ENCODE results near the gene CNPY1. TPM values are rescaled to one million over a fixed set of nuclear protein-coding genes. Genes with fewer than 3 reads are reported as not detected.
A peak's percentile ranks its signal among the peaks of the same experiment; 100 is the strongest.

Gene CNPY1
- total RNA-seq, 2 experiments from 2014 or later = not detected

DNA sequence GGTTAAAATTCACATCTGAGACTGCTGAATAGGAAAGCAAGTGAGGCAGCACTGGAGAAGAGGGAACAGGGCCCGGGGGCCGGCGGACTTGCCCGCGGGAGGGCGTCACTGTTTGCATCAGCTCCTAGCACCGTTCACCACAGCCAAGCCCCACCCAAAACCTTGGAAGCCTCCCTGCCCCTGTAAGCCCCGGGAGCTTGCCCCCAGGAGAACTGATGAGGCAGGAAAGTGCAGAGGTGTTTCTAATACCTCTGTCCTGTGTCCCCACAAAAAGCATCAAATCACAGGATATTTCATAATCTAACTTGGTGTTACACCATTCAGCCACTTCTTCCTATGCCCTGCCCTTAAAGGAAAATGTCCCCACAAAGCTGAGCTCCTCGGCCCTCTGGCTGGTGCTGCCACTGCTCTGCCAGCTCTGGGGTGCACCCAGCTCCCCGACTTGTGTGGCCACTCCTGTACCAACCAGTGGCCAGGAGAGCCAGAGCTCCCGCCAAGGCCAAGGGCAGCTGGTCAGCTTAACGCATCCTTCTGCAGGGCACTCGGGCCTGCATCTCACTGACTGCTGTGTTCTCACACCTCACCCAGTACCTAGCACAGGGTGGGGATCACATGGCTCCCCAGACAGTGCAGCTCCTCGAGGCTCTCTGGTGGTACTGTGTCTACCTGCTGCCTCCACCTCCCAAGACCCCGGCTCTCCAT lies 47.3 kb upstream of the CNPY1 start:
- no peaks in the 10 kb centered on the region for H3K36me3 Mint-ChIP-seq (ENCODE audit: low read depth)
- no peak overlapping the region for H3K27ac Mint-ChIP-seq
- ChIA-PET CTCF (no interaction called here), POLR2A (interaction anchor here (0.6 kb wide), 1 partner anchor 174 kb away, joined by 3 read pairs; no protein-coding TSS in a partner anchor)
- DNase-seq (no peak), ATAC-seq (ENCODE audit: poor library complexity) (no peak)
- intact Hi-C loops (cut with DNase I, micrococcal nuclease) = no loop called here
- no peak overlapping the region for H3K4me3 Mint-ChIP-seq
- no peak overlapping the region for H3K27ac ChIP-seq (ENCODE audit: low read depth in 1 of 2, low read length in 2 of 2)
- peaks cover 20% of the 10 kb centered on the region for H3K27me3 Mint-ChIP-seq
- H3K4me3 ChIP-seq (ENCODE audit: low read length) = no peak overlapping the region
- H3K36me3 ChIP-seq (ENCODE audit: insufficient read depth, low read length) = no peaks in the 10 kb centered on the region
- H3K4me1 Mint-ChIP-seq (ENCODE audit: low read depth) = no peaks in the 10 kb centered on the region
- H3K9me3 Mint-ChIP-seq = no peaks in the 10 kb centered on the region
- H3K9me3 ChIP-seq (ENCODE audit: control insufficient read depth in 1 of 2, insufficient read depth in 1 of 2, low read length in 2 of 2) = no peaks in the 10 kb centered on the region
- H3K27me3 ChIP-seq (ENCODE audit: control insufficient read depth in 1 of 2, insufficient read depth in 2 of 2, low read length in 2 of 2) = peaks cover 0 to 3% of the 10 kb centered on the region in 2 experiments
- TF ChIP-seq CTCF (IDR thresholded peaks at IDR 0.05) = no peak
- H3K4me1 ChIP-seq (ENCODE audit: insufficient read depth, low read length) = no peaks in the 10 kb centered on the region

- CTCF ChIA-PET = no interaction called here
- no peak overlapping the region for H3K4me3 ChIP-seq (ENCODE audit: low read length)
- POLR2A ChIA-PET = no interaction called here
- H3K9me3 Mint-ChIP-seq = no peaks in the 10 kb centered on the region
- no peak overlapping the region for H3K27ac Mint-ChIP-seq
- no peaks in the 10 kb centered on the region for H3K4me1 Mint-ChIP-seq (ENCODE audit: low read depth)
- H3K4me3 Mint-ChIP-seq = no peak overlapping the region
- DNase-seq = no peak
- intact Hi-C loops (cut with DNase I, micrococcal nuclease) = no loop called here
- H3K4me1 ChIP-seq (ENCODE audit: insufficient read depth, low read length) = no peaks in the 10 kb centered on the region
- no peaks in the 10 kb centered on the region for H3K9me3 ChIP-seq (ENCODE audit: control insufficient read depth in 1 of 2, insufficient read depth in 1 of 2, low read length in 2 of 2)
- TF ChIP-seq CTCF (IDR thresholded peaks at IDR 0.05) = no peak
- H3K27me3 Mint-ChIP-seq = peaks cover 34% of the 10 kb centered on the region
- H3K27me3 ChIP-seq (ENCODE audit: control insufficient read depth in 1 of 2, insufficient read depth in 2 of 2, low read length in 2 of 2) = peaks cover 0 to 12% of the 10 kb centered on the region in 2 experiments
- no peaks in the 10 kb centered on the region for H3K36me3 Mint-ChIP-seq (ENCODE audit: low read depth)
- H3K36me3 ChIP-seq (ENCODE audit: insufficient read depth, low read length) = no peaks in the 10 kb centered on the region
- ATAC-seq (ENCODE audit: poor library complexity) = no peak
- no peak overlapping the region for H3K27ac ChIP-seq (ENCODE audit: low read depth in 1 of 2, low read length in 2 of 2)
Measured at GRCh38 chr7:155591055-155591775, 44.9 kb upstream of the CNPY1 start.

GRCh38 chr7:155590215-155591018 lies 44.1 kb upstream of the CNPY1 start:
- TF ChIP-seq CTCF (IDR thresholded peaks at IDR 0.05) = no peak
- Histone ChIP-seq H3K36me3 (ENCODE audit: insufficient read depth, low read length) (no peaks in the 10 kb centered on the region), H3K4me1 (ENCODE audit: insufficient read depth, low read length) (no peaks in the 10 kb centered on the region), H3K27ac (ENCODE audit: low read depth in 1 of 2, low read length in 2 of 2) (no peak overlapping the region), H3K27me3 (ENCODE audit: control insufficient read depth in 1 of 2, insufficient read depth in 2 of 2, low read length in 2 of 2) (peaks cover 0 to 12% of the 10 kb centered on the region in 2 experiments), H3K9me3 (ENCODE audit: control insufficient read depth in 1 of 2, insufficient read depth in 1 of 2, low read length in 2 of 2) (no peaks in the 10 kb centered on the region), H3K4me3 (ENCODE audit: low read length) (no peak overlapping the region)
- H3K36me3 Mint-ChIP-seq (ENCODE audit: low read depth) = no peaks in the 10 kb centered on the region
- H3K9me3 Mint-ChIP-seq = no peaks in the 10 kb centered on the region
- H3K4me3 Mint-ChIP-seq = no peak overlapping the region
- CTCF ChIA-PET = no interaction called here
- H3K27ac Mint-ChIP-seq = no peak overlapping the region
- peaks cover 35% of the 10 kb centered on the region for H3K27me3 Mint-ChIP-seq
- no peaks in the 10 kb centered on the region for H3K4me1 Mint-ChIP-seq (ENCODE audit: low read depth)
- peak in 3 of 14 experiments; percentile 30 to 56 (median 53) for DNase-seq
- intact Hi-C loops (cut with DNase I, micrococcal nuclease) = no loop called here
- POLR2A ChIA-PET = no interaction called here
- ATAC-seq (ENCODE audit: poor library complexity) = no peak

Measured in CD4-positive, alpha-beta T cell (primary cell).